HG03066 (cell line): ENCODE measurements around the gene SLC6A4.
"Not testable (repeated sequence)": the region's sequence is repeated elsewhere in the genome, so short reads cannot be mapped to it uniquely, and the experiment has no call there.

Source experiments
- ATAC-seq: cut with Tn5 transposase; IDR thresholded peaks from one replicate; pipeline ENCODE4 v1.9.1; 2021; ENCODE audit warnings: low read depth; ENCODE audit not compliant: unreplicated experiment

Gene SLC6A4

DNA sequence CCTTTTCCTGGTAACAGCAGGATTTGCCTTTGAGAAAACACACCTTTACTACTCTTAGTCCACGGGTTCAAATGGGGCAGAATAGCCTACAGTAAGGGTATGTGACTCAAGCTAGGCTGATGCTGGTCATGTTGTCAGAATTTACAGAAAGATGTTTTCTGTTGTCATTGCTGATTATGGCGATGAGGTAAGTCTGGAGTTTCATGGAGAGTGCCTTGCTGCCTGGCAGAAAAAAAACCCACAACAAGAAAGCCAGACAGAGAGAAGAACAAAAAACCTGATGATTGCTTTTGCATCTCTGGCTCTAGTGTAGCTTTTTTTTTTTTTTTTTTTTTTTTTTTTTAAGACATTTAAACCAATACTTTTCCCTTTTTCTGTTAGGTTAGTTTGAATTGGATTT is 47.9 kb downstream of the SLC6A4 start:
- no peak for ATAC-seq

DNA sequence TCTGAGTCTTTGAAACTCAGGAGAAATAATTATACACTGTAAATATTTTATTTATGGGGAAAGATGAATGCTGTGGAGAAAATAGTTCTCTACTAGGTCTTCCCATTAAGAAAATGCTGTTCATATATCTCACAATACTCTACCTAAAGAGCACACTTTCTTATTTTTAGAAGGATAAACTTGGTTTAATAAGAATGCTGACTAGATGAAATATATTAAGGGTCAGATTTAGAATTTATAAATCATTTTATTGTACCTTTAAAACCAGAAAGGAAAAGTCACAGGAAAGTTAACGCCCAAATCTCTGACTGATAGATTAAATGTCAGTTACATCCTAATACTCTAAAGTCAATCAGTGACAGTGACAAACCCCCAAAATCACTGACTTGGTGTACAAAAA is 48.7 kb downstream of the SLC6A4 start:
- no peak for ATAC-seq

DNA sequence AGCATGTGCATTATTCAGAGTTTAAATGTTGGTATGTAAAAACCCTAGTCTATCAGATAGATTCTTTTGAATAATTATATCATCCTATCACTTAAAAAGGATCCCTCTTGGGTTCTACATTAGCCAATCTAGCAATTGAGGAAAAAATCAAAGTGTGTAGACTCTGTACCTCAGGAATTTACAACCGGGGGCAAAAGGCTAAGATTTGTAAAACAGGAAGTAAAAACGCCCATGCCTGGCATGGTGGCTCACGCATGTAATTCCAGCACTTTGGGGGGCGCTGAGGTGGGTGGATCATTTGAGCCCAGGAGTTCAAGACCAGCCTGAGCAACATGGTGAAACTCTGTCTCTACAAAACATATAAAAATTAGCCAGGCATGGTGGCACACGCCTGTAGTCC is 58.6 kb downstream of the SLC6A4 start:
- no peak for ATAC-seq

DNA sequence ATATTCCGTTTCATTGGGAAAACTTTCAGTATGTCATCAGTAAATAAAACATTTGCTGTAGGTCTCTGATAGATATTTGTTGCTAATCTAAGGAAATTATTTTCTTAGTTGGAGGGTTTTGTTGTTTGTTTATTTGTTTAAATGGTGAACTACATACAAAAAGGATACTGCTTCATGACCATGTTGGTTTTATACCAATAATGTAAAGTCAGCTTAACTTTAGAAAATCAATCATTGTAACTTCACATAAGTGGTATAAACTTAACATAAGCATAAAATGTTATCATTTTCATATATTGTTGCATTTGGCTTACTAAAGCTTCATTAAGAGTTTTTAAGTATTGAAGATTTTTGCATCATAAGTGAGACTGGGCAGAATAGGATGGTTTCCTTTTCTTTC is 60.9 kb downstream of the SLC6A4 start:
- no peak for ATAC-seq

DNA sequence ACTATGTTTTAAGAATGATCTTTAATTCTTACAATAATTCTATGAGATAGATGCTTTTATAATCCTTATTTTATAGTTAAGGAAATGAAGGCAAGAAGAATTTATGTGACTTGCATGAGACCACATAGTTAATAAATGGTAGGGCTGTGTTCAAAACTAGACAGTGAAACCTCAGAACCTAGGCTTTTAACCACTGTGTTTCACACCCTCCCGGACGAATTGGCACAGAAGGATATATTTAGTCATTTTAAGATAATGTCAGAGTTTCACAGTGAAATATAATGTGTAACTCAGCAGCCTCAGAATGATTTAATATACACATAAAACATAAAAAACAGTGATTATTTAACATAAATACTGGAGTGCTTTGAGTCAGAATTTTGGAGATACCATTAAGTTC is 61.8 kb downstream of the SLC6A4 start:
- ATAC-seq, result peak; percentile 77

DNA sequence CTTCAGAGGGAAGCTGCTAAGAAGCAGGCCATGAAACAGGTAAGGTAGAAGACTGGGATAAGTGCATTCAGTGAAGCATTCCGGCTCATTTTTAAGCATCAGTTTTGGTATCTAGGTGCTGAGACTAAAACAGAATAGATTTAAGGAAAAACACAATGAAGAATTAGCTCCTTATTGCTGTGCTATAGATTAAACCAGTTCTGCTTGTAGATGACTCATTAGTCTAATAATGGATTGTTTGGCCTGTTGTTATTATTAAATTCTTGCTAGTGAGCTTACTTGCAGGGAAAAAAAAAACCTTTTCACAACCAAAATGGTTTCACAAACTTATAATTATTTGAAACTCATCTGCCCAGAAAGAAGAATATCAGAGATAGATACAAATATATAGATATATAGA is 62.9 kb downstream of the SLC6A4 start:
- no peak for ATAC-seq

DNA sequence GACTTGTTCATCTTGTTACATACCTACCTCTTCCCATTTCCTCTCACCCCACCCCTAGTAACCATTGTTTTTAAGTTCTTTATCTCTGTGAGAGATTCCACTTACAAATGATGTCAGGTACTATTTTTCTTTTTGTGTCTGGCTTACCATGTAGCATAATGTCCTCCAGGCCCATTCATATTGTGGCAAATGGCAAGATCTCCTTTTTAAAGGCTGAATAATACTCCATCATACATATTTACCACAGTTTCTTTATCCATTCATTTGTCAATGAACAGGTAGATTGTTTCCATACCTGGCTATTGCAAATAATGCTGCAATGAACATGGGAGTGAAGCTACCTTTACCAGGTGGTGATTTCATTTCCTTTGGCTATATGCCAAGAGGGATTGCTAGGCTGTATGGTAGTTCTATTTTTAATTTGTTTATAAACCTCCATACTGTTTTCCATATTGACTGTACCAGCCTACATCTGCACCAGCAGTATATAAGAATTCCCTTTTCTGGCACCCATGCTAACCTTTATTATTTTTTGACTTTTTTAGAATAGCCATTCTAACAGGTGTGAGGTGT is 65.0 kb downstream of the SLC6A4 start:
- ATAC-seq, result no peak

DNA sequence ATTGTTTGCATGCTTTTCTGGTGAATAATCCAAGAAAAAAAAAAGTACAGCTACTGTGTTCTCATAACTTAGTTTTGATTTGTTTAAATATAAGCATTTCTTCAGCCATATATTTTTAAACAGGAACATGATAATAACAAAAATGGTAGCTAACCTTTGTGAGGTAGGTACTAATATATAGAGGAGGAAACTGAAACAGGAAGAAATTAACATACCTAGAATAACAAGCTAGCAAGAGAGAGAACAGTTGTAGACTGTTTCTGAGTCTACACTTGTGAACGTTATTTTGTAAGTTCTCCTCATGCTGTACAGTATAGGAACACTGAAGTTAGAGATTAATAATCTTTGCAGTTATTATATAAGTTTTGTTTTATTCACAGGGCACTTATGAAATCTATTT is 69.5 kb downstream of the SLC6A4 start:
- ATAC-seq, result no peak

DNA sequence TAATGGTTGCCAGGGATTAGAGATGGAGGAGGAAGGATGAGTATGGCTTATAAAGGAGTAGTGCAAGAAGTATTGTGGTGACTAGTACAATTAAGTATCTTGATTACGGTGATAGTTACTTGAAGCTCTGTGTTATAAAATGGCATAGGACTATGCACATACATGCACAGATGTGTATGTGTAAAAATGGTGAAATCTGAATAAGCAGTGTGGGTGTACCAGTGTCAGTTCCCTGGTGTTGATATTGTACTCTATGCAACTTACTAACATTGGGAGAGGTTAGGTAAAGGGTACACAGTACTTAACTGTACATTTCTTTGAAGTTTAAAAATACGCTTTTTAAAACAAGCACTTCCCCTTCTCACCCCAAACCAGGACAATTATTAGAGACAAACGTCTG is 70.3 kb downstream of the SLC6A4 start:
- ATAC-seq, result no peak

DNA sequence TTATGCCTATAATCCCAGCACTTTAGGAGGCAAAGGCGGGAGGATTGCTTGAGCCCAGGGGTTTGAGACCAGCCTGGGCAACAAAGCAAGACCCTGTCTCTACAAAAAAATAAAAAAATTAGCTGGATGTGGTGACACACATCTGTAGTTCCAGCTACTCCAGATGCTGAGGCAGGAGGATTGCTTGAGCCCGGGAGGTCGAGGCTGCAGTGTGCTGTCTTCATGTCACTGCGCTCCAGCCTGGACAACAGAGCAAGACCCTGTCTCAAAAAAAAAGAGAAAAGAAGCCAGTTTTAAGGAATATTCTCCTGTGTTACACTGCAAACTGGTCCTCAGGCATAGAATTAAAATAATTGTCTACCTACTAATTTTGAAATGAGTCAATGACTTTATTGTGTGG is 71.0 kb downstream of the SLC6A4 start:
- no peak for ATAC-seq

DNA sequence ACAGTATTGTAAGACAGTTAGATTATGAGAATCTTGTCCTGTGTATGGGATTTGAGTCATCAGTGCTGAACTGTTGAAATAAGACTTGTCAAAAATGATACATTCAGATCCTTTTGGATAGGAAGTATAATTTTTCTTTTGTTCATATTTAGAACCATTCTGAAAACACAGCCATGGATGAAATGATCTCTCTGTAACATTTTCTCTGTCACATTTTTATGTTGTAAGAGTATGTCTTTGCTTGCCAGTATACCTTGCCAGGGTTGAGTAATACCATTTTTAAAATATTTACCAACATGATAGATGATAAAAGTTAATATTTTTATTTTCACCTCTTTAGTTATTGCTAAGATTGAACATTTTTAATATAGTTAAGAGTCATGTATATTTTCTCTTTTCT is 73.9 kb downstream of the SLC6A4 start:
- no peak for ATAC-seq

DNA sequence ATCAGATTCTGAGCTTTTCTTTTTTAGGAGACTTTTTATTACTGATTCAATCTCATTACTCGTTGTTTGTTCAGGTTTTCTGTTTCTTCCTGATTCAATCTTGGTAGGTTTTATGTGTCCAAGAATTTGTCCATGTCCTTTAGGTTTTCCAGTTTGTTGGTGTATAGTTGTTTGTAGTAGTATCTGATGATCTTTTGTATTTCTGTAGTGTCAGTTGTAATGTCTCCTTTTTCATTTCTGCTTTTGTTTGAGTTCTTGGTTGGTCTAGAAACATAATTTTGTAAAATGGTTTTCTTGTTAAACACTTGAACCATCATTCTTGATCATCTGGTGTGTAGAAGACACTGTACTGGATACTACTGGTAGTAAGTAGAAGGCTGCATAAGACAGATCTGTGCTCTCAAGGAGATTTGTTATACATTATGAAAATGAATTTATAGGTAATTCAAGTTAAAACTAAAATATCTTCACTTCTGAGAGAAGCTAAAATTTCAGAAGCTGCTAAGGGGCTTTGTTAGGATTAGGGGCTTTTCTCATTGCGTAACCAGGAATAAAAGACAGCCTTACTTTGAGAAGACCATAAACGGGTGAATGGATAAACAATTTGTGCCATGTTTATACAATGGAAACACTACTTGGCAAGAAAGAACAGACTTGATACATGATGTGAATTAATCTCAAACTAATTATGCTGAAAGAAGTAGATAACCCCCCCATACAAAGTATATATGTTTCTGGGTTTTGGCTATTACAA is 74.9 kb downstream of the SLC6A4 start:
- no peak for ATAC-seq

DNA sequence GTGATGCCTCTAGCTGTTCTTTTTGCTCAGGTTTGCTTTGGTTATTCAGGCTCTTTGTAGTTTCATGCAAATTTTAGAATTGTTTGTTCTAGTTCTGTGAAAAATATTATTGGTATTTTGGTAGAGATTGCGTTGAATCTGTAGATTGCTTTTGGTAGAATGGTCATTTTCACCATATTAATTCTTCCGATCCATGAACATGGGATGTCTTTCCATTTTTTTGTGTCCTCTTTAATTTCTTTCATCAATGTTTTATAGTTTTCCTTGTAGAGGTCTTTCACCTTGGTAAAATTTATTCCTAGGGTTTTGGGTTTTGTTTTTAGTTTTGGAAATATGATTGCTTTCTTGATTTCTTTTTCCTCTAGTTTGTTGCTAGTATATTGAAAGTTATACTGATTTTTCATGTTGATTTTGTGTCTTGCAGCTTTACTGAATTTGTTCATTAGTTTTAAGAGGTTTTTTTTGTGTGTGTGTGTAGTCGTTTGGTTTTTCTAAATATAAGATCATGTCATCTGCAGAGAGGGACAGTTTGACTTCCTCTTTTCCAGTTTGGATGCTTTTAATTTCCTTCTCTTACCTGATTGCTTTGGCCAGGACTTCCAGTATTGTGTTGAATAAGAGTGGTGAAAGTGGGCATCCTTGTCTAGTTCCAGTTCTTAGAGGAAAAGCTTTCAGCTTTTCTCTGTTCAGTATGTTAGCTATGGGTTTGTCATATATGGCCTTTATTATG is 76.4 kb downstream of the SLC6A4 start:
- ATAC-seq, result no peak

DNA sequence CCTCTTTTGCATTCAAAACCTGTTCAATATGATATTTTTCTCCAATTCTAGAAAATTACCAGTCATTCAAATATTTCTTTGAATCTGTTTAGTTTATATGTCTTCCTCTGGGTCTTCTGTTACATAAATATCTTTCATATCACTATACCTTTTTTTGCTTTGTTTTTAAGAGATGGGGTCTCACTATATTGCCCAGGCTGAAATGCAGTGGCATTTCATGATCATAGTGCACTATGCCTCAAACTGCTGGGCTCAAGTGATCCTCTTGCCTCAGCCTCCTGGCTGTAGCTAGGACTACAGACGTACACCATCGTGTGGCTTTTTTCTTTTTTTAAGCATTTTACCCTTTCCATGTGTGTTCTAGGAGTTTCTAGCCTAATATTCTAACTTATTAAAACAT is 80.1 kb downstream of the SLC6A4 start:
- no peak for ATAC-seq

DNA sequence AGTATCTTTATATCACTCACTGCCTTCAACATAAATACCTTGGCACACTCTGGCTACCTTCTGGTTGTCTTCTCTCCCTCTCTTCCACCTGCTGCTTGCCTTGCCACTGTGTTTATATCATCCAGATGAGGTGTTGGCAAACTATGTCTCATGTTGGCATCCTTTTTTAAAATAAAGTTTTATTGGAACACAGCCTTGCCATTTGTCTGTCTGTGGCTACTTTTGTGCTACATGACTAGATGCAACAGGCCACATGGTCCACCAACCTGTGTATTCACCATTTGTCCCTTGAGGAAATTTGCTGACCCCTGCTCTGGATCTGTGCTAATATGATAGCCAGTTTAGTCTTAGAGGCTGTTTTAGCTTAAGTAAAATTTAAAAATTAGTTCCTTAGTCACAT is 82.0 kb downstream of the SLC6A4 start:
- ATAC-seq, result no peak

DNA sequence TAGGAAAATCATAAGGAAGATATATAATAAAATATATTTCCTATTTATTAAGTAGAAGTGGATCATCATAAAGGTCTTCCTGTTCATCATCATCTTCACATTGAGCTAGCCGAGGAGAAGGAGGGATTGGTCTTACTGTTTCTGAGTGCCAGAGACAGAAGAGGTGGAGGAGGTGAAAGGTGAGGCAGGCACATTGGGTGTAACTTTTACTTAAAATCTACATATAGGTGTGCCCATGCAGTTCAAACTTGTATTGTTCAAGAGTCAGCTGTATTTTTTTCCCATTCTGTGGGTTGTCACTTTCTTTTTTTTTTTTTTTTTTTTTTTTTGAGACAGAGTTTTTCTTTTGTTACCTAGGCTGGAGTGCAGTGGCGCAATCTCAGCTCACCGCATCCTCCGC is 84.0 kb downstream of the SLC6A4 start:
- ATAC-seq, result no peak

DNA sequence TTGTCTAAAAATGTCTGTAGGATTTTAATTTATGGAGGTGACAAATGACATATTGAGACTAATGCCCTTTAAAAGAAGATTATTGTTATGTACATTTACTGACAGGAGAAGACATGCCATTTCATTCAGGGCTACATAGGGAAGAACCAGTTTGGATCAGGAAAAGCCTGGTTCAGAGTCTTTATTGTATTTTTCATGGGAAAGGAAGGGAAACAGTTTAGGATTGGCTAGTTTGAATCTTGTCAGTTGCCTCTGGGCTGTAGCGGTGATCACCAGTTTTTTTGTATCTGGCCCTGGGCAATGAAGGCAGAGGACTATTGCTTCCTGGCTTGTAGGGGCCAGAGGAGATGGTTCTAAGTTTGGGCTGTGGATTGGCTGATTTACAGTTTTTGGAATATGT is 87.1 kb downstream of the SLC6A4 start:
- ATAC-seq, result no peak

DNA sequence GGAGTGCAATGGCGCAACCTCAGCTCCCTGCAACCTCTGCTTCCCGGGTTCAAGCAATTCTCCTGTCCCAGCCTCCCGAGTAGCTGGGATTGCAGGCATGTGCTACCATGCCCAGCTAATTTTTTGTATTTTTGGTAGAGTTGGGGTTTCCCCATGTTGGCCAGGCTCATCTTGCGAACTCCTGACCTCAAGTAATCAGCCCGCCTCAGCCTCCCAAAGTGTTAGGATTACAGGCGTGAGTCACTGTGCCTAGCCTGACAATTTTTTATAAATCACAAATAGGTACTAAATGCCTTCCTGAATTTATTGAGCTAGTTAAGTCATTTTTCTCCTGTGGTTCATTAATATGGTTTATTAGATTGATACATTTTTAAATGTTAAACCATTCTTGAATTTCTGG is 87.6 kb downstream of the SLC6A4 start:
- ATAC-seq, result not testable (repeated sequence)
